Activated CD8-positive, alpha-beta T cell treated with anti-CD3 and anti-CD28 coated beads, Interleukin-2, amount 10 ng/mL, durations not matched to agents 7 days and 5 days (primary cell): ENCODE results near the gene DAAM1. TPM values are rescaled to one million over a fixed set of nuclear protein-coding genes. Genes with fewer than 3 reads are reported as not detected.

ENCODE experiments used
- ATAC-seq: fragments of 150-1000 bp; cut with Tn5 transposase; one replicate; pipeline ENCODE4 v1.10.0; 2021; ENCODE audit warnings: moderate library complexity
- CTCF ChIA-PET: fragments of 350-600 bp; sonication (Branson Sonifier 250); formaldehyde crosslinking; loops from one replicate; lab custom pipeline; 2021; ENCODE audit warnings: antibody characterized with exemption; lab: Charles Lee
- POLR2A ChIA-PET: fragments of 350-600 bp; sonication (Branson Sonifier 250); formaldehyde crosslinking; loops from one replicate; lab custom pipeline; 2021; ENCODE audit warnings: antibody characterized with exemption; lab: Charles Lee
- DNase-seq: peaks from one replicate; pipeline ENCODE4 v3.0.0-alpha.2; 2020
- H3K27ac Mint-ChIP-seq: one replicate; pipeline ENCODE4 v1.8.0; 2021; ENCODE audit warnings: mild to moderate bottlenecking, mixed read lengths
- H3K27me3 Mint-ChIP-seq: one replicate; pipeline ENCODE4 v1.8.0; 2021; ENCODE audit warnings: low read depth, mixed read lengths
- H3K36me3 Mint-ChIP-seq: one replicate; pipeline ENCODE4 v1.8.0; 2021; ENCODE audit warnings: low read depth, mixed read lengths
- H3K4me1 Mint-ChIP-seq: one replicate; pipeline ENCODE4 v1.8.0; 2021; ENCODE audit warnings: low read depth, mixed read lengths
- H3K4me3 Mint-ChIP-seq: one replicate; pipeline ENCODE4 v1.8.0; 2021; ENCODE audit warnings: mild to moderate bottlenecking, mixed read lengths
- H3K9me3 Mint-ChIP-seq: one replicate; pipeline ENCODE4 v1.8.0; 2022; ENCODE audit warnings: mixed read lengths; ENCODE audit not compliant: insufficient read depth
- total RNA-seq, 2 experiments: library from RNA; stranded (reverse); gene quantifications; one replicate each; pipeline ENCODE4 v1.2.3, GENCODE V29; 2021

DAAM1 gene
- total RNA-seq, 2 experiments from 2014 or later: 20.4 to 24.9 TPM

- ATAC-seq: peak; percentile 12
- POLR2A ChIA-PET: interaction anchor here (1.2 to 2.7 kb wide), 2 partner anchors 79 to 296 kb away, joined by 4 to 7 read pairs; partner anchors contain the start of genes JKAMP and L3HYPDH
- CTCF ChIA-PET: interaction anchor here (1.2 to 1.4 kb wide), 2 partner anchors 78 to 252 kb away, joined by 4 to 5 read pairs; no protein-coding TSS in a partner anchor
- Mint-ChIP-seq H3K27me3 (peaks cover 28% of the 10 kb centered on the region), H3K4me1 (peaks cover 27% of the 10 kb centered on the region), H3K27ac (peak overlapping the region; percentile 66), H3K36me3 (no peaks in the 10 kb centered on the region), H3K4me3 (peak overlapping the region; percentile 94), H3K9me3 (no peaks in the 10 kb centered on the region)
- DNase-seq: peak; percentile 59
These were observed 536 bp upstream of the DAAM1 start for GRCh38 chr14:59187802-59188460.

- Mint-ChIP-seq H3K4me3 (peak overlapping the region; percentile 94), H3K36me3 (no peaks in the 10 kb centered on the region), H3K4me1 (peaks cover 27% of the 10 kb centered on the region), H3K9me3 (no peaks in the 10 kb centered on the region), H3K27ac (peak overlapping the region; percentile 84), H3K27me3 (peaks cover 21% of the 10 kb centered on the region)
- DNase-seq (no peak), ATAC-seq (peak; percentile 29)
- POLR2A ChIA-PET: interaction anchor here (0.7 to 2.7 kb wide), 4 partner anchors 12 to 762 kb away, joined by 4 to 7 read pairs (median 4); partner anchors contain the start of genes JKAMP, KIAA0586, L3HYPDH and TIMM9
- CTCF ChIA-PET: interaction anchor here (0.8 to 1.9 kb wide), 7 partner anchors 10 to 295 kb away, joined by 3 to 7 read pairs (median 5); partner anchors contain the start of genes JKAMP and L3HYPDH
These were observed 771 bp downstream of the DAAM1 start for GRCh38 chr14:59189091-59189785.

GRCh38 chr14:59189786-59190368 lies 1.4 kb downstream of the DAAM1 start:
- Mint-ChIP-seq H3K4me1 (peaks cover 27% of the 10 kb centered on the region), H3K4me3 (peak overlapping the region; percentile 94), H3K36me3 (no peaks in the 10 kb centered on the region), H3K27me3 (peaks cover 15% of the 10 kb centered on the region), H3K27ac (peak overlapping the region; percentile 84), H3K9me3 (no peaks in the 10 kb centered on the region)
- CTCF ChIA-PET: interaction anchor here (0.7 to 1.9 kb wide), 8 partner anchors 9 to 317 kb away, joined by 3 to 7 read pairs (median 4); partner anchors contain the start of genes JKAMP and L3HYPDH
- DNase-seq: peak; percentile 90
- peak; percentile 43 for ATAC-seq
- POLR2A ChIA-PET: interaction anchor here (0.7 to 2.7 kb wide), 3 partner anchors 47 to 762 kb away, joined by 4 to 7 read pairs (median 5); partner anchors contain the start of genes JKAMP, KIAA0586, L3HYPDH and TIMM9

- Mint-ChIP-seq H3K27me3 (peaks cover 13% of the 10 kb centered on the region), H3K4me1 (peaks cover 27% of the 10 kb centered on the region), H3K27ac (peak overlapping the region; percentile 84), H3K36me3 (no peaks in the 10 kb centered on the region), H3K4me3 (peak overlapping the region; percentile 94), H3K9me3 (no peaks in the 10 kb centered on the region)
- DNase-seq (no peak), ATAC-seq (no peak)
- POLR2A ChIA-PET: no interaction called here
- CTCF ChIA-PET: interaction anchor here (0.7 to 1.9 kb wide), 6 partner anchors 9 to 317 kb away, joined by 3 to 7 read pairs (median 4); partner anchors contain the start of genes JKAMP and L3HYPDH
These were observed 1.9 kb downstream of the DAAM1 start for GRCh38 chr14:59190372-59190771.

- ChIA-PET POLR2A (no interaction called here), CTCF (no interaction called here)
- no peaks in the 10 kb centered on the region for H3K36me3 Mint-ChIP-seq
- no peak for ATAC-seq
- no peak overlapping the region for H3K4me3 Mint-ChIP-seq
- H3K4me1 Mint-ChIP-seq: peaks cover 3% of the 10 kb centered on the region
- no peaks in the 10 kb centered on the region for H3K27me3 Mint-ChIP-seq
- H3K9me3 Mint-ChIP-seq: no peaks in the 10 kb centered on the region
- DNase-seq: no peak
- H3K27ac Mint-ChIP-seq: no peak overlapping the region
These were observed 7.4 kb downstream of the DAAM1 start for GRCh38 chr14:59195912-59196311.

- ChIA-PET POLR2A (no interaction called here), CTCF (no interaction called here)
- H3K9me3 Mint-ChIP-seq: no peaks in the 10 kb centered on the region
- no peak for DNase-seq
- H3K27ac Mint-ChIP-seq: no peak overlapping the region
- H3K4me3 Mint-ChIP-seq: no peak overlapping the region
- ATAC-seq: no peak
- H3K4me1 Mint-ChIP-seq: peaks cover 7% of the 10 kb centered on the region
- H3K27me3 Mint-ChIP-seq: no peaks in the 10 kb centered on the region
- H3K36me3 Mint-ChIP-seq: no peaks in the 10 kb centered on the region
These were observed 9.3 kb downstream of the DAAM1 start for GRCh38 chr14:59197695-59198262.

GRCh38 chr14:59199205-59199604 lies 10.7 kb downstream of the DAAM1 start:
- ATAC-seq (no peak), DNase-seq (no peak)
- no peak overlapping the region for H3K27ac Mint-ChIP-seq
- H3K4me1 Mint-ChIP-seq: peaks cover 7% of the 10 kb centered on the region
- ChIA-PET POLR2A (no interaction called here), CTCF (interaction anchor here (1.8 kb wide), 1 partner anchor 9 kb away, joined by 7 read pairs; no protein-coding TSS in a partner anchor)
- H3K9me3 Mint-ChIP-seq: no peaks in the 10 kb centered on the region
- H3K27me3 Mint-ChIP-seq: no peaks in the 10 kb centered on the region
- H3K36me3 Mint-ChIP-seq: no peaks in the 10 kb centered on the region
- H3K4me3 Mint-ChIP-seq: no peak overlapping the region

- DNase-seq (no peak), ATAC-seq (no peak)
- POLR2A ChIA-PET: no interaction called here
- Mint-ChIP-seq H3K27me3 (no peaks in the 10 kb centered on the region), H3K27ac (no peak overlapping the region), H3K4me3 (no peak overlapping the region), H3K36me3 (no peaks in the 10 kb centered on the region), H3K4me1 (peaks cover 7% of the 10 kb centered on the region), H3K9me3 (no peaks in the 10 kb centered on the region)
- CTCF ChIA-PET: interaction anchor here (0.6 to 1.8 kb wide), 2 partner anchors 10 to 70 kb away, joined by 3 to 7 read pairs; no protein-coding TSS in a partner anchor
These were observed 11.1 kb downstream of the DAAM1 start for GRCh38 chr14:59199614-59200013.

- Mint-ChIP-seq H3K27me3 (no peaks in the 10 kb centered on the region), H3K9me3 (no peaks in the 10 kb centered on the region), H3K4me1 (peaks cover 7% of the 10 kb centered on the region), H3K36me3 (no peaks in the 10 kb centered on the region), H3K4me3 (no peak overlapping the region), H3K27ac (no peak overlapping the region)
- CTCF ChIA-PET: interaction anchor here (0.6 to 1.8 kb wide), 2 partner anchors 10 to 70 kb away, joined by 3 to 7 read pairs; no protein-coding TSS in a partner anchor
- ATAC-seq (no peak), DNase-seq (no peak)
- POLR2A ChIA-PET: no interaction called here
These were observed 11.7 kb downstream of the DAAM1 start for GRCh38 chr14:59200195-59200594.

- CTCF ChIA-PET: interaction anchor here (1.3 to 2.4 kb wide), 2 partner anchors 10 to 12 kb away, joined by 3 to 7 read pairs; no protein-coding TSS in a partner anchor
- H3K9me3 Mint-ChIP-seq: no peaks in the 10 kb centered on the region
- no peaks in the 10 kb centered on the region for H3K27me3 Mint-ChIP-seq
- H3K4me1 Mint-ChIP-seq: peaks cover 7% of the 10 kb centered on the region
- ATAC-seq (no peak), DNase-seq (no peak)
- no peaks in the 10 kb centered on the region for H3K36me3 Mint-ChIP-seq
- H3K27ac Mint-ChIP-seq: no peak overlapping the region
- POLR2A ChIA-PET: no interaction called here
- no peak overlapping the region for H3K4me3 Mint-ChIP-seq
These were observed 13.6 kb downstream of the DAAM1 start for GRCh38 chr14:59202031-59202430.

- Mint-ChIP-seq H3K4me1 (peaks cover 9% of the 10 kb centered on the region), H3K27me3 (no peaks in the 10 kb centered on the region), H3K4me3 (no peak overlapping the region), H3K27ac (no peak overlapping the region), H3K36me3 (no peaks in the 10 kb centered on the region), H3K9me3 (no peaks in the 10 kb centered on the region)
- CTCF ChIA-PET: interaction anchor here (1.5 kb wide), 1 partner anchor 76 kb away, joined by 3 read pairs; no protein-coding TSS in a partner anchor
- ATAC-seq (no peak), DNase-seq (no peak)
- POLR2A ChIA-PET: no interaction called here
These were observed 15.8 kb downstream of the DAAM1 start for GRCh38 chr14:59204305-59204704.
